ENCODE measurements around the gene RNU6-1.

RNU6-1 gene

DNA sequence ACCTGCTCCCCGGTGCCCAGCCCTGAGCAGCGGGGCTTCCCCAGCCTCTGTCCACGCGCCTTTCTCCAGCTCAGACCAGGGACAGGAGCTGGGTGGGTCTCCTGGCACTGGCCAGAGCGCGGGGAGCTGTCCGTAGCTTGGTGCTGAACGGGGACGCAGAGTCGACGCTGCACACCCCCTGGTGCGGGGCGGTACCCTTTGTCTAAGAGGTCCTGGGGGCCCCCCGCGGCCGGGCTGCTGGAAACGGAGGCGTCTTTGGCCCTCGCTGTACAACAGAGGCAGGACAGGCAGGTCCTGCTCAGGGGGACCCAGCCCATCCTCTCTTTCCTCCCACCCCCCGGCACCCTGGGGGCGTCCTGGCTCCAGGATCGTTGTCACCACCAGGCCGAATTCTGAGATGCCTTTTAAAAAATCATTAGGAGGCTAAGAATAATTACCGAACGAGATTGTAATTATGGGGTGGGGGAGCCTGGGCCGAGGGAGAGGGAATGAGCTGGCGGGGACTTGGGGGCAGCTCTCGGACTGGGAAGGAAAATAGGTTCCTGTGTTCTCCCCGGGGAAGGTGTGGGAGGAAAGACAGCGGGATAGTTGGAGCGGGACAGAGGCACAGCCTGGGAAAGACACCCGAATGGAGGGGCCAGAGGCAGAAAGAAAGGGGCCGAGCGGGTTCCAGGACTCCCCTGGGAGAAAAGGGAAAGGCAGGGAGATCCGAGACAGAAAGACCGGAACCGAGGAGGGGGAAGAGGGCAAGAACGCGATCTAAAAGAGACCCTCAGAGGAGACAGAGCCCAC is 18.7 kb downstream of the RNU6-1 start:
- no peak for DNase-seq (ENCODE audit: low read depth)

DNA sequence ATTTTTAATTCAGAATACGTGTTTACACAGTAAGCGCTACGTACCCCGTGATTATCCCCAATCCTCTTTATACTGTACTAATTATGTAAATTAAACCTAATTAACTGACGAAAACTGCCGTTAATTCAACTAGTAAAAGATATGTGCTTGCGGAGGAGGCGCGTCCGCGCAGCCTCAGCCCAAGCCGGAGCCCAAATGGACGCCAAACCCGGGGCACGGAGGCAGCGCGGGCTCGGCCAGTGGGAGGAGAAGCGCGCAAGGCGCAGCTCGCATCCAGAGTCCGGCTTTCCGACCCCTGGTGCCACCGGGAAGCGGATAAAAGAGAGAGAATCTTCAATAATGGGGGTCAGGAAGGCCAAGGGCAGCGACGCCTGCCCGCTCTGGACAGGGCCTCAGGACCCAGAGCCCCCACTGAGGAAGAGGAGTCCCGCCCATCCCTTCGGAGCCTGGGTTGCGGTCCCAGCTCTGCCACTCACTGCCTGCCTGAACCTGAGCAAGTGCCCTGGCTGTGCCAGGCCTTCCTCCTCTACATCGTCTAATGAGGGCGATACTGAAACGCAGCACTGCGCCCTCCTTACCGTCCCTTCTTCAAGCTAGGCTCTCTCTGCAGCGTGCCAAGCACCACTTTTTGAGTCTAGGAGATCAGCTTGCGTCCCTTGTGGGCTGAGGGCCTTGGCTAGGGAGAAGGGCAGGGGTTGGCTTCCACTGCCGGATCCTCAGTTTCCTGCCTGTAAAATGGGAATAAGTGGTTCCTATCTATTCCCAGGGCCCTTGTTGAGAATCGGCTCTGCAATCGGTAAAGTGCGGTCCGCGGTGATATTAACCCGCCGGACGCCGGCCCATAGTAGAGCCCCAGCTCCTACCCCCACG is 19.5 kb downstream of the RNU6-1 start:
- no peak for DNase-seq (ENCODE audit: low read depth)

- DNase-seq (ENCODE audit: low read depth), result no peak
These were observed 20.2 kb downstream of the RNU6-1 start for GRCh38 chr15:67819636-67820035.

DNA sequence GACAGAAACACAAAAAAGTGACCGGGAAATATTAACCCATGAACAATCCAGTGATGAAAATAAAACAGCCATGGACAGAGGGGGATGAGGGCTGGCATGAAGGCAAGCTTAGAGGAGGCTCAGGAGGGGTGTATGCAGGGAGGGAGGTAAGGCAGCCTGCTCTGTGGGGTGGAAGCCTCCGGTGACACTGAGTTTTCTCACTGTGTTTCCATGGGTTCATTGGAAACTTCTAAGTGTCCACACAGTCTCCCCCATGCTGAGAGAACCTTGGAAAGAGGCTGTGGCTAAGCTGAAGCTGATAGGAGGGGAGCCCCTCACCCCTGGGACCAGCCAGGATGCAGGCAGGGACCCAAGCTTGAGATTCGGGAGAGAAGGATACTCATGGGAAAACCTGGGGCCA is 21.4 kb downstream of the RNU6-1 start:
- no peak for DNase-seq (ENCODE audit: low read depth)

DNA sequence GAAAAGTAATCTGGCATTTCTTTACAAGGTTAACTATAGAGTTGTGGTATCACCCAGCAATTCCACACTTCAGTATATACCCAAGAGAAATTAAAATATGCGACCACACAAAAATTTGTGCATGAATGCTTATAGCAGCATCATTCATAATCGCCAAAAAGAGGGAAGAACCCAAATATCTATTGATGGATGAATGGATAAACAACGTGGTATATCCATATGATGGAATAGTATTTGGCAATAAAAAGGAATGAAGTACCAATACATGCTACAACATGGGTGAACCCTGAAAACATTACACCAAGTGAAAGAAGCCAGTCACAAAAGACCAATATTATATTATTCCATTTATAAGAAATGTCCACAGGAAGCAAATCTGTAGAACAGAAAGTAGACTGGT is 23.2 kb downstream of the RNU6-1 start:
- no peak for DNase-seq (ENCODE audit: low read depth)

DNA sequence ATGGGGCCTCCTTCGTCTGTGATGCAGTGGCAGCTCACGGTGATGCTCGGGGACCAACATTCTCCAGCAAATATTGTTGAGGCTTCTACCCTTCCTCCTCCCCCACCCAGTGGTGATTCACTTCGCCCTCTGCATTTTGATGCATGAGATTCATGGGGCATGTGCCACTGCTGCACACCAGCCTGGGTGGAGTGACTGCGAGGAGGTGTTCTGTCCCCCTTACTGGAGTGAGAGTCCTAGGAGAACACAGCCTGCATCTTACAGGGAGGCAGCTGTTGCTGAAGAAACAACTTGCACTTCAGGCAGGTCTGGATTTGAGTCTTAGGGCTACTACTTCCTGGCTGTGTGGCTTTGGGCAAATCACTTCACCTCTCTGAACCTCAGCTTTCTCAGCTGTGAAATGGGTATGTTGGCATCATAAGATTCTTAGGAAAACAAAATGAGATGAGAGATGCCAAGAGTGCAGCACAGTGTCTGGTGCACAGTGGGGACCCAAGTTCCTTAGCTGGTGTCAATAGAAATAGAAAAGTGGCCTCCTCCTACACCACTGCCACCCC is 24.7 kb downstream of the RNU6-1 start:
- DNase-seq (ENCODE audit: low read depth), result no peak

- no peak for DNase-seq (ENCODE audit: low read depth)
These were observed 26.7 kb downstream of the RNU6-1 start for GRCh38 chr15:67813104-67813634.

DNA sequence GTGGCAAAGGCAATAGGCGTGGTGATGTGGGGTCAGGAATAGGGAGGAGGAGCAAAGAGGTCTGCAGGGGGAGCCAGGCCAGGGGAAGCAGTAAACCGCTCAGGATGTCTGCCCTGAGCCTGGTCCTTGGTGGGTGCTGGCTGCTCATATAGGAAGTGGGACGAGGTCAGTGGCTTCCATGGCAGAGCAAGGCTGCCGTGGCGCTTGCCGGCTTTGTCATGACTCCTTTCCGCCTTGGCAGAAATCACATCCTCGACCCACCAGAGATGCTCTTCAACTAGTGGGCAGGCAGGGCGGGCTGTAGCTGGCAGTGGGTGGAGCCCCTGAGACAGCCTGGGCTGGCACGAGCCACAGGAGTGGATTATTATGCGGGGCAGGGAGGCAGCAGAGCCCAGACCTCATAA is 27.6 kb downstream of the RNU6-1 start:
- DNase-seq (ENCODE audit: low read depth), result no peak

DNA sequence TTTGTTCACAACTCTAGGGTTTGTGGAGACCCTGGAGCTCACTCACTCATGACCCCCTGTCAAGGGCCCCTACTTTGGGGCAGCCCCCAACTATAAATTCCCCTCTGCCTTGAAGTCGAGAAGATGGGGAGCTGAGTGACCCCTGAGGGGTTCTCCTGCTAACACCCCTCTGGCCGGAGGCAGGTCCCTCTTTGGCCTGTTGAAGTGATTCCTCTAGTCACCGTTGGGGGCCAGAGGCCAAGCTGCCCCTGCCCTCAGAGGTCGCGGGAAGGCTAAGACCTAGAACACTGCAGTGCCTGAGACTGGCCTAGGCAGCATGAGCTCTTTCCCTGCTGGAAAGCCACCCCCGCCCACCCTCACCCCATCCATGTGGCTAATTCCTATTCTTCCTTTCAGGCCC is 30.0 kb downstream of the RNU6-1 start:
- no peak for DNase-seq (ENCODE audit: low read depth)

- no peak for DNase-seq (ENCODE audit: low read depth)
These were observed 30.4 kb downstream of the RNU6-1 start for GRCh38 chr15:67809441-67809840.

- DNase-seq (ENCODE audit: low read depth), result no peak
These were observed 31.0 kb downstream of the RNU6-1 start for GRCh38 chr15:67808821-67809220.

GRCh38 chr15:67807836-67808235 is 32.0 kb downstream of the RNU6-1 start:
- DNase-seq (ENCODE audit: low read depth), result no peak

DNA sequence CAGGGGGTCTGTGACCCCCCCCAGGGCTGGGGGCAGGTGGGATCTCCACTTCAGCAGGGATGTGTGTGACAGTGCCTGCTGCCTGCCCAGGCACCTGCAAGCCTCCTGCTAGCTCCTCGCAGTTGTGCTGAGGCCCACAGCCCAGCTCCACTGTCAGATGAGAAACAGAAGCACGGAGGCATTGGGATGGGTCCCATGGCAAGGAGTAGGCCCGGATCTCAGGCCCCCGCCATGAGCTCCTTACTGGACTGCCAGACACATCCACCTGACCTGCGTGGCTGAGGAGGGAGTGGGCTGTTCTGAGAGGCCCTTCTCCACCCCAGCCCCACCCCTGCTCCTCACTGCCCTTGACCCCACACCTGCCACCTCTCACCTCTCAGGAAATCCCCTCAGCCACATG is 32.7 kb downstream of the RNU6-1 start:
- no peak for DNase-seq (ENCODE audit: low read depth)

- DNase-seq (ENCODE audit: low read depth), result no peak
These were observed 33.3 kb downstream of the RNU6-1 start for GRCh38 chr15:67806536-67806935.

DNA sequence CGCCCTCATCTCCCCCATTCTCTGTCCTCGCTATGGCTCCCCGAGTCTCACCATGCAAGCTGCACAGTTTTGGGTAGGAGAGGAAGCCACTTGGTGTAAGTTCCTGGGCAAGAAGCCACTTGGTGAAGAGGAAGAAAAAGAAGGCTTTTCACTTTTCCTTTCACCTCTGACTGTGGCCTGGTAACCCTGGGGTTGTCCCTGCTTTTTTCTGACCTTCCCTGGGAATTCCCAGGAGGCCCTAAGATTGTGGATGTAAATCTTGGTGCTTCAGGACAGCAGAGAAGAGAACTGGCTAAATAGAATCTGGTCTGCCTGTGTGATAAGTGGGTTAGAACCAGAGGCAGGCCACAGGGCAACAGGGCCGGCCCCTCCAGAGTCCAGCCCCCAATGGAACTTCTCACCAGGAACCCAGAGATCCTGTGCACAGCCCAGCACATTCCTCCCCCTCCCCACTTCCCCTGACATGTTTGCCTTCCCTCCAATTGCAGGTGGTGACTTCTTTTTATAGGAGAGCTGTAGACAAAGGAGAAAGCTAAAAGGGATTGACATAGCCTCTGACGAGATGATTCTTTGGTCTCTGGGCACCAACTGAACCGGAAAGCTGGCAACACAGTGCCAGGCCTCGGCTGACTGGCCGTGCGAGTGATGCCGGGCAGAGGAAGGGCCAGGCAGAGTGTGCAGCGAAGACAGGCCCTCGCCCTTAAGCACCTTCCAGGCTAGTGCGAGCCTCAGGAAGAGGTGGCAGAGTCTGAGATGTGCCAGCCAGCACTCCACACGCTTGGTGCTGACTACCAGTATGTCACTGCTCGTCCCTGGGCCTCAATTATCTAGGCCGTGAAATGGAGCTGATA is 34.0 kb downstream of the RNU6-1 start:
- no peak for DNase-seq (ENCODE audit: low read depth)

GRCh38 chr15:67805008-67805665 is 34.7 kb downstream of the RNU6-1 start:
- DNase-seq (ENCODE audit: low read depth), result no peak

DNA sequence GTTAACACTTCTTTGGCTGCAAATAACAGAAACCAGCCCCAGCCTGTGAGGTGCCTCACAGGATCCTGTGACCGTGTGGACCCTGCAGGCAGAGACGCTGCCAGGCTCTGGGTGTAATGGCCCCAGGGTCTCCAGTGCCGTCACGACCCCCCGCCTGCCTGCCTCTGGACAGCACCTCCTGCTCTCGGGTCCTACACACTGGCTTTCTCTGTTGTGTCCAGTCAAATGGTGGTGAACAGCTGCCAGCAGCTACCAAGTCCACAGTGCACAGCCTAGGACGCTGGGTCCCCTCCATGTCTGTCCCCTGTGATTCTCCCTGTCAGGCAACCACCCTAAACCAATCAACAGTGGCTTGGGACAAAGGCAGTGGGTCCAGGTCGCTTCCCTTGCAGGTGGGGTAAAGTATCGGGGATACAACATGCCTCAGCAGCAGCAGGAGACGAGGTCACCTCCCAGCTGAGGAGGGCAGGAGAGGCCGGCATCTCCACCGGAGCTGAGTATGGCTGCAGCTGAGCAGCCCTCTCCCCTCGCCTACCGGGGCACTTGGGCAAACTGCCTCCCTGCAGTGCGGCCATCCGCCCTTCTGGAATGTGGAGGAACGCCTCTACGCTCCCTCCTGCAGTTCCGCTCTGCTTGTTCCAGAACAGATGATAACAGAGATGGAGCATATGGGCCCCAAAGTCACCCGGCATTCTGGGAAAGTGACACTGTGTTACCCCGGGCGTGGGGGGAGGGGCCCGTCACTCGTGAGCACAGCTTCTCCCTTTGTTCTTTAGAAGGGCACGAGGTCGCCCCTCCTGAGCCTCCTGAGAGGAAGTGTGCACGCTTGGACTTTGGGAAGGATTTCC is 35.6 kb downstream of the RNU6-1 start:
- no peak for DNase-seq (ENCODE audit: low read depth)

DNA sequence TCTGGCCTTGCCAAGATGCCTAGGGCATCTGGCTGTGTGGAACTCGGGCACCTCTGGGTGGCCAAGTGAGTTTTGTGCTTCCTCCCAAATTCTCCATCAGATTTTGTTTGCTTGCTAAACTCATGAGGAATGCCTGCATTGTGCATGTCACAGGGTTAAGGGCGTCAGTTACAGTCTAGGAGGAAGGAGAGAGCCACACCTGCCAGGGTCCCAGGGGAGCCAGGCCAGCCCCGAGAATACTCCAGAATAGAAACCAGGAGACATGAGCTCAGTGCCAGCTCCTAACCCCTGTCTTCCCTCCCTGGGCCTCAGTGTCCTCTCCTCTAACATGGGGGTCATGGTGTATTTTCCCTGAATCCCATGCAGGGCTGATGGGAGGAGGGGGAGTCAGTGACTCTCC is 36.5 kb downstream of the RNU6-1 start:
- DNase-seq (ENCODE audit: low read depth), result no peak

- no peak for DNase-seq (ENCODE audit: low read depth)
These were observed 37.6 kb downstream of the RNU6-1 start for GRCh38 chr15:67801926-67802914.
